ENCODE results near the gene SNX10. TPM values are rescaled to one million over a fixed set of nuclear protein-coding genes. Genes with fewer than 3 reads are reported as not detected.
A peak's percentile ranks its signal among the peaks of the same experiment; 100 is the strongest.

The SNX10 gene
- total and polyA plus RNA-seq, 7 donors: 1.7 to 8.2 (median 4.9) TPM

DNA sequence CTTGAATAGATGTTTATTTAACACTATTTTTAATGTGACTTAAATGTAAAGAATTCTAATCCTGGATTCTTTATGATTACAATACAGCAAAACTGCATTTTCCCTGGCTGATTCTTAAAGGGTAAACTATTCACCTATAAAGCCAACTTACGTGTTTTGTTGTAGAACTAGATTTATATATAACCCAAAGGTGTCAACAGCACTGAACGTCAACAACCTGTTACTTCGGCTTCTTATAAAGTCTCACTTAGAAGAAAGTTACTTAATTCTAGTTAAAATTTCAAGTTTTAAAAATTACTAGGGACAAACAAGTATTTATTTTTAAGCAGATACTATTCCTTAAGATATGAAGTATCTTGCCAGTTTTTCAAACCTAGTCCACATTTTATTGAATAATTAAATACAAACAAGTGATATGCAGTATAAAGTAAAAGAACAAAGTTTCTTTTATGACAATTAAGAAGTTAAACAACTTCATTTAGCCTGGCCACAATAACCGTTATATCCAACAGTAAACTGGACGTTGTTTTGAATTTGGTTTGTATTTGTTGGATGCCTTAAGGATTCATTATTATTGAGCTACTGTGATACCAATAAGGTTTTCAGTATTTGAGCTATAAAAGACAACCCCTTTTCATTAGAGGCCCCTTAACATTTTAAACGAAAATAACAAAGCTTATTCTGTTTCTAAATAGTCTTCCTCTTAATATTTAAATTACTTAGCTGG lies 83.1 kb downstream of the SNX10 start:
- intact Hi-C loops (cut with DNase I): loop anchor here (5.0 to 10.0 kb wide), 3 partner anchors 127 to 510 kb away; partner anchors contain the start of genes CBX3 and HNRNPA2B1
- peaks cover 27 to 100% (median 90%) of the 10 kb centered on the region in 3 donors for H3K27me3 ChIP-seq
- peak in 2 of 4 donors; percentile 7 to 64 for TF ChIP-seq POLR2AphosphoS5 (IDR thresholded peaks at IDR 0.05)
- TF ChIP-seq POLR2A (IDR thresholded peaks at IDR 0.05): no peak
- 80 to 87% methylated on average over 6 of the region's 6 CpGs for WGBS, 2 donors
- DNase-seq: no peak
- H3K9me3 ChIP-seq: no peaks in the 10 kb centered on the region
- no peak overlapping the region for H3K4me3 ChIP-seq
- no peak overlapping the region for H3K27ac ChIP-seq
- H3K4me1 ChIP-seq: peaks cover 0 to 15% (median 12%) of the 10 kb centered on the region in 4 donors
- H3K36me3 ChIP-seq: no peaks in the 10 kb centered on the region

GRCh38 chr7:26375726-26376174 lies 84.1 kb downstream of the SNX10 start:
- intact Hi-C loops (cut with DNase I): loop anchor here (5.0 to 10.0 kb wide), 3 partner anchors 127 to 511 kb away; partner anchors contain the start of genes CBX3 and HNRNPA2B1

DNA sequence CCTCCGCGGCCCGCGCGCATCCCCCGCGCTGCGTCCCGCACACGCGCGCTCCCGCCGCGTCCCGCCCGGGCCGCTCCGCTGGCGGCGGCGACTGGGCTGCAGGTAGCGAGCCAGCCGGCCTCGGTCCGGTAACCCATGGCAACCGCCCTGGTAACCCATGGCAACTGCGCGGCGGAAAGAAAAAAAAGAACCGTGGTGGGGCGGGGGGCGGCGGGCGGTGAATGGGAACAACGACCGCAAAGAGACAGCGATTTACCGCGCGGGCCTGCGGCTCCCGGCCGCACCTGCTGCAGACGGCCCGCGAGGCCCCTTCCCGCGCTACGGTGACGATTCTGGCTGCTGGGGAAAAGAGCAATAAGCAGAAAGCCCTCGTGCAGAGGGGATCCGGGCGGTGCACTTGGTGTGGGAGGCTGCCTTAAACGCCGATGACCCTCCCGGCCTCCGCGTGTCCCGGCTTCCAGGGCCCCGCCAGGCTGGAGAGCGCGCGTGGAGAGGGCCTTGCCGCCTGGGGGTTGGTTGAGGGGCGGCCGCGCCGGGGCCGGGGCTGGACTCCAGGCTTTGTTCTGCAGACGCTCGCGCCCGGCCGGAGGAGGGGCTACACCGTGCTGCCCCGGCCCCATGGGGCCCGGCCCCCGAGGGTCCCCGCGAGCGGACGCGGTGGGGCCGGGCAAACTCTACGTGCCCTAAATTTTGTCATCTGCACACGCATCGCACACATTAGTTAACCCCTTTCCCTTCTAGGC lies 84.7 kb downstream of the SNX10 start:
- intact Hi-C loops (cut with DNase I): loop anchor here (5.0 to 10.0 kb wide), 3 partner anchors 126 to 512 kb away; partner anchors contain the start of genes CBX3 and HNRNPA2B1
- H3K27me3 ChIP-seq: peaks cover 23 to 94% (median 78%) of the 10 kb centered on the region in 3 donors
- H3K4me1 ChIP-seq: peaks cover 0 to 15% (median 12%) of the 10 kb centered on the region in 4 donors
- H3K9me3 ChIP-seq: no peaks in the 10 kb centered on the region
- peak overlapping the region in 2 of 4 donors; percentile 12 to 33 for H3K27ac ChIP-seq
- TF ChIP-seq CTCF (IDR thresholded peaks at IDR 0.05): no peak
- WGBS, 2 donors: 1% methylated on average over 88 of the region's 88 CpGs
- DNase-seq: no peak
- H3K36me3 ChIP-seq: no peaks in the 10 kb centered on the region
- peak overlapping the region in 3 of 4 donors; percentile 31 to 39 (median 35) for H3K4me3 ChIP-seq

More at GRCh38 chr7:26375726-26376174, 84.1 kb downstream of the SNX10 start:
- H3K27me3 ChIP-seq: peaks cover 23 to 100% (median 82%) of the 10 kb centered on the region in 3 donors
- H3K9me3 ChIP-seq: no peaks in the 10 kb centered on the region
- no peaks in the 10 kb centered on the region for H3K36me3 ChIP-seq
- peak overlapping the region in 3 of 4 donors; percentile 31 to 39 (median 35) for H3K4me3 ChIP-seq
- H3K27ac ChIP-seq: no peak overlapping the region
- WGBS, 2 donors: 10 to 13% methylated on average over 14 of the region's 14 CpGs
- no peak for DNase-seq
- TF ChIP-seq POLR2AphosphoS5 (IDR thresholded peaks at IDR 0.05) (peak in 1 of 4 donors; percentile 21), CTCF (IDR thresholded peaks at IDR 0.05) (no peak), POLR2A (IDR thresholded peaks at IDR 0.05) (no peak), EP300 (IDR thresholded peaks at IDR 0.05) (no peak)
- H3K4me1 ChIP-seq: peaks cover 0 to 15% (median 12%) of the 10 kb centered on the region in 4 donors

- intact Hi-C loops (cut with DNase I): loop anchor here (5.0 to 10.0 kb wide), 3 partner anchors 124 to 513 kb away; partner anchors contain the start of genes CBX3 and HNRNPA2B1
- Histone ChIP-seq H3K27me3 (peaks cover 23 to 78% (median 62%) of the 10 kb centered on the region in 3 donors), H3K27ac (no peak overlapping the region), H3K4me3 (no peak overlapping the region), H3K4me1 (peaks cover 0 to 15% (median 12%) of the 10 kb centered on the region in 4 donors), H3K9me3 (no peaks in the 10 kb centered on the region), H3K36me3 (no peaks in the 10 kb centered on the region)
- TF ChIP-seq EP300 (IDR thresholded peaks at IDR 0.05) (no peak), POLR2AphosphoS5 (IDR thresholded peaks at IDR 0.05) (no peak), CTCF (IDR thresholded peaks at IDR 0.05) (no peak), POLR2A (IDR thresholded peaks at IDR 0.05) (no peak)
- no peak for DNase-seq
- 91 to 93% methylated on average over 7 of the region's 7 CpGs for WGBS, 2 donors
Observed at GRCh38 chr7:26378016-26378415, 86.4 kb downstream of the SNX10 start.
